Measurements from ENCODE around the gene ITSN1. TPM values are rescaled to one million over a fixed set of nuclear protein-coding genes. Genes with fewer than 3 reads are reported as not detected.

ITSN1 gene
- total and polyA plus RNA-seq, 2 experiments from 2014 or later = 77.9 to 95.7 TPM

GRCh38 chr21:33781121-33781520, 138.8 kb downstream of the ITSN1 start (continued):
- no peak for TF ChIP-seq ZNF462 (CRISPR knock-in tag; IDR thresholded peaks at IDR 0.05)
- no peak for TF ChIP-seq REST (IDR thresholded peaks at IDR 0.05; ENCODE audit: unreplicated experiment)

GRCh38 chr21:33783187-33783979, 141.1 kb downstream of the ITSN1 start:
- Histone ChIP-seq H3K4me1 (ENCODE audit: insufficient read depth) (no peaks in the 10 kb centered on the region), H3K36me3 (ENCODE audit: insufficient read depth) (peaks cover 4% of the 10 kb centered on the region; the same call in 1 of the 2 replicates), H3K27ac (ENCODE audit: low read depth) (no peak overlapping the region), H3K4me3 (no peak overlapping the region), H4K20me1 (replicated peaks; ENCODE audit: insufficient read depth) (no peaks in the 10 kb centered on the region), H3K79me2 (replicated peaks; ENCODE audit: insufficient read depth) (no peaks in the 10 kb centered on the region), H3K4me2 (no peak overlapping the region), H3F3A (replicated peaks; ENCODE audit: low read depth) (no peaks in the 10 kb centered on the region), H2AFZ (no peak overlapping the region), H3K27me3 (ENCODE audit: insufficient read depth) (no peaks in the 10 kb centered on the region), H3K9me2 (ENCODE audit: insufficient read depth) (no peaks in the 10 kb centered on the region)
- no peak overlapping the region for H3K27ac Mint-ChIP-seq
- no peak overlapping the region for H3K4me3 Mint-ChIP-seq
- DNase-seq (ENCODE audit: low spot score) = no peak
- no peaks in the 10 kb centered on the region for H3K27me3 Mint-ChIP-seq (ENCODE audit: insufficient read depth, low read depth, poor library complexity)
- H3K36me3 Mint-ChIP-seq (ENCODE audit: low read depth) = peaks cover 47% of the 10 kb centered on the region
- peaks cover 3% of the 10 kb centered on the region; the same call in 2 of the 3 replicates for H3K4me1 Mint-ChIP-seq
- peaks cover 5% of the 10 kb centered on the region; the same call in 2 of the 3 replicates for H3K9me3 Mint-ChIP-seq
- ATAC-seq = no peak
- TF ChIP-seq ZNF462 (CRISPR knock-in tag; IDR thresholded peaks at IDR 0.05) (no peak), JUNB (IDR thresholded peaks at IDR 0.05; ENCODE audit: unreplicated experiment) (no peak), ZNF114 (CRISPR knock-in tag; IDR thresholded peaks at IDR 0.05) (no peak)
